Ascending aorta (tissue), 2 donors: ENCODE results near the gene PTGFRN. TPM values are rescaled to one million over a fixed set of nuclear protein-coding genes. Genes with fewer than 3 reads are reported as not detected.

ENCODE experiments used
- DNase-seq, 2 donors: peaks; one replicate each; pipeline ENCODE4 v3.0.0-alpha.2; 2019; ENCODE audit warnings: low spot score in 2 of 2
- H3K27ac ChIP-seq, 2 donors: fragments of 200-600 bp; sonication (generic); one replicate each; pipeline ENCODE4 v1.5.1; 2016 to 2017; ENCODE audit warnings: mild to moderate bottlenecking in 1 of 2
- H3K27me3 ChIP-seq: fragments of 200-600 bp; sonication (generic); one replicate; pipeline ENCODE4 v1.5.1; 2017
- H3K36me3 ChIP-seq, 2 donors: fragments of 200-600 bp; sonication (generic); one replicate each; pipeline ENCODE4 v1.5.1; 2016
- H3K4me1 ChIP-seq, 2 donors: fragments of 200-600 bp; sonication (generic); one replicate each; pipeline ENCODE4 v1.5.1; 2016 to 2017; ENCODE audit warnings: mild to moderate bottlenecking in 1 of 2
- H3K4me3 ChIP-seq, 2 donors: fragments of 200-600 bp; sonication (generic); one replicate each; pipeline ENCODE4 v1.5.1; 2016 to 2017; ENCODE audit warnings: mild to moderate bottlenecking in 1 of 2
- H3K9me3 ChIP-seq, 2 donors: fragments of 200-600 bp; sonication (generic); one replicate each; pipeline ENCODE4 v1.5.1; 2016
- intact Hi-C: fragments of 100-400 bp; cut with DNase I; formaldehyde crosslinking; loops from one replicate; pipeline ENCODE4 v1.15.1; 2023
- total RNA-seq: library from RNA; depleted of rRNA; stranded (reverse); fragments of >200 nt; gene quantifications from one replicate; pipeline ENCODE4 v1.1.0, GENCODE V29; 2016
- TF ChIP-seq, protein P1 (sequence below), 3 experiments: fragments of 200-600 bp in 2 of 3; fragments of 450-650 bp in 1 of 3; sonication (generic) in 2 of 3; IDR thresholded peaks; one replicate each; pipeline ENCODE4 v1.5.1; 2016 to 2019; ENCODE audit warnings: antibody characterized with exemption in 3 of 3, mild to moderate bottlenecking in 1 of 3, moderate library complexity in 1 of 3

The PTGFRN gene
- total RNA-seq, 1 donor from 2014 or later: 11.2 TPM

DNA sequence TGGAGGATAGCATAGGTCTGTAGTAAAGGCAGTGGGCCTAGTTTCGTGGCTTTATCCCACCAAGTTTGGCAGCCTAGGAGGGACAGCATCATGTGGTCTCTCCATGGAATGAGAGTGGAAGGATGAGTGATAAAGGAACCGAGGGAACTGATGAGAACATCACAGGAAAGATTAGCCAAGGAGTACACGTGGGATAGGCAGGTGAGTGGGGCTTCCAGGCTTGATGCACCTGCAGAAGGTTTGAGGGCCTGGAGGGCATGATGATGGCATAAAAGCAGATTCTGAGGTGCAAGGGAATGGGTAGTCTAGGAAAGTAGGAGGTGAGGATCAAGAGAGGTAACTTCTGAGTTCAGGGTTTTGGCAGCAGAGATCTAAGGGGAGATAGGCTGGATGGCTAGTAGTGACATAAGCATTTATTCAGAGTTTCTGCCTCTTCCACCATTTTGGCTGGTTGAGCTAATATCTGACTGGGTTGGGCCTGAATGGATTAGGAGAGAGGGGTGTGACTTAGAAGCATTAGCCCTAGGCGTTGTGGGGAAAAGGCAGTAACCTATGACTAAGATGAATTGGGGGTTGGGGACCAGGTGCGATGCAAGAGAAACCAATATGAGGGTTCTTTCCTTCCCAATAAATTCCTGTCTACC, 9.1 kb downstream of the PTGFRN start:
- Histone ChIP-seq H3K27me3 (no peaks in the 10 kb centered on the region), H3K36me3 (no peaks in the 10 kb centered on the region), H3K27ac (no peak overlapping the region), H3K4me1 (peaks cover 0 to 4% of the 10 kb centered on the region in 2 donors), H3K9me3 (no peaks in the 10 kb centered on the region), H3K4me3 (no peak overlapping the region)
- TF ChIP-seq, protein P1, sequence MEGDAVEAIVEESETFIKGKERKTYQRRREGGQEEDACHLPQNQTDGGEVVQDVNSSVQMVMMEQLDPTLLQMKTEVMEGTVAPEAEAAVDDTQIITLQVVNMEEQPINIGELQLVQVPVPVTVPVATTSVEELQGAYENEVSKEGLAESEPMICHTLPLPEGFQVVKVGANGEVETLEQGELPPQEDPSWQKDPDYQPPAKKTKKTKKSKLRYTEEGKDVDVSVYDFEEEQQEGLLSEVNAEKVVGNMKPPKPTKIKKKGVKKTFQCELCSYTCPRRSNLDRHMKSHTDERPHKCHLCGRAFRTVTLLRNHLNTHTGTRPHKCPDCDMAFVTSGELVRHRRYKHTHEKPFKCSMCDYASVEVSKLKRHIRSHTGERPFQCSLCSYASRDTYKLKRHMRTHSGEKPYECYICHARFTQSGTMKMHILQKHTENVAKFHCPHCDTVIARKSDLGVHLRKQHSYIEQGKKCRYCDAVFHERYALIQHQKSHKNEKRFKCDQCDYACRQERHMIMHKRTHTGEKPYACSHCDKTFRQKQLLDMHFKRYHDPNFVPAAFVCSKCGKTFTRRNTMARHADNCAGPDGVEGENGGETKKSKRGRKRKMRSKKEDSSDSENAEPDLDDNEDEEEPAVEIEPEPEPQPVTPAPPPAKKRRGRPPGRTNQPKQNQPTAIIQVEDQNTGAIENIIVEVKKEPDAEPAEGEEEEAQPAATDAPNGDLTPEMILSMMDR (IDR thresholded peaks at IDR 0.05): no peak
- DNase-seq: no peak
- intact Hi-C loops: no loop called here

- H3K27me3 ChIP-seq: no peaks in the 10 kb centered on the region
- H3K36me3 ChIP-seq: no peaks in the 10 kb centered on the region
- intact Hi-C loops: no loop called here
- no peaks in the 10 kb centered on the region for H3K9me3 ChIP-seq
- TF ChIP-seq, protein P1 (IDR thresholded peaks at IDR 0.05): no peak
- H3K4me3 ChIP-seq: no peak overlapping the region
- no peak overlapping the region for H3K27ac ChIP-seq
- H3K4me1 ChIP-seq: peaks cover 0 to 4% of the 10 kb centered on the region in 2 donors
- peak in 1 of 2 donors; percentile 21 for DNase-seq
Measured at GRCh38 chr1:116919802-116920201, 10.1 kb downstream of the PTGFRN start.

DNA sequence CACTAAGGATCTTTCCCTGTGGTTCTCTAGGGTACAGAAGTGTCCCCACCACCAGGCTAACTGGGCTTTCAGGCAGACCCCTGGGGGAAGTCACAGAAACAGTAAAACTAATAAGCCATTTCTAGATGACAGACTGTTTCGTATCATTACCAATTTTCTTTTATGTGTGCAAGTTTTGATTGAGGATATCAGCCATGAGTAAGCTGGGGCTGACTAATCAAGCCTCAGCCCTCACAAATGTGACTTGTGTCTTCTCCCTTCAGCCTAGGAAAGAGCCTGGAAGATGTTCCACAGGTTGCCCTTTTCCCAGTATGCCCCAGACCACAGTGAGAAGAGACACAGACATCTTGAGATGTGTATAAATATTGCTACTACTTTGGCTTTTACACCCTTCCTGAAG, 10.5 kb downstream of the PTGFRN start:
- Histone ChIP-seq H3K27ac (no peak overlapping the region), H3K9me3 (no peaks in the 10 kb centered on the region), H3K27me3 (no peaks in the 10 kb centered on the region), H3K36me3 (no peaks in the 10 kb centered on the region), H3K4me3 (no peak overlapping the region), H3K4me1 (peaks cover 0 to 2% of the 10 kb centered on the region in 2 donors)
- intact Hi-C loops: no loop called here
- TF ChIP-seq, protein P1 (IDR thresholded peaks at IDR 0.05): no peak
- DNase-seq: peak in 1 of 2 donors; percentile 0

DNA sequence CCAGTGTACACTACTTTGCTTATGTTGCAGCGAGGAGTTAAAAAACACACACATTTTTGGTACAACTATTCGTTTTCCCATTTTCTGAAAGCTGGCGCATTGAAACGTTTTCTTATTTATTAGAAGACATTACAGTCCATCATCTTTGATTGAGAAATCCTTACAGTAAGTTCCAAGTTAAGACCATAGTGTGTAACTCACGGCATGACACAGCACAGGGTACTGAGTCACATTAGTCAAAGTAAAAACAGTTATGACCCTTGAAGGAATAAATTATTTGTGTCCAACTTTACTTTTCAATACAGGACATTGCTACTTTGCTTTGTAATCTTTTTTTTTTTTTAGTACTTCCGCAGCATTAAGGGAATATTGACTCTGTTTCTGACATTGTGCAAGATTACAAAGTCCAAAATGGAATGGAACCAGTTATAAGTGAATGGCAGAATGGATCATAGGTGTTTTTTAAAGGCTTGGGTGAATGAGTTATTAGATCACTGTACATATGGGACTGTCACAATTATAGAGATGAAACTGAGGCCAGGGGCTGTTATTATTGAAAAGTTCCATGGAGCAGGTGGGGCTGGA, 11.7 kb downstream of the PTGFRN start:
- H3K9me3 ChIP-seq: no peaks in the 10 kb centered on the region
- no peak overlapping the region for H3K27ac ChIP-seq
- H3K4me3 ChIP-seq: no peak overlapping the region
- TF ChIP-seq, protein P1 (IDR thresholded peaks at IDR 0.05): no peak
- no peak for DNase-seq
- H3K36me3 ChIP-seq: no peaks in the 10 kb centered on the region
- H3K4me1 ChIP-seq: no peaks in the 10 kb centered on the region
- intact Hi-C loops: no loop called here
- no peaks in the 10 kb centered on the region for H3K27me3 ChIP-seq

GRCh38 chr1:116921937-116922336, 12.2 kb downstream of the PTGFRN start:
- intact Hi-C loops: no loop called here
- H3K4me3 ChIP-seq: no peak overlapping the region
- no peaks in the 10 kb centered on the region for H3K9me3 ChIP-seq
- TF ChIP-seq, protein P1 (IDR thresholded peaks at IDR 0.05): no peak
- no peaks in the 10 kb centered on the region for H3K4me1 ChIP-seq
- no peaks in the 10 kb centered on the region for H3K36me3 ChIP-seq
- DNase-seq: peak in 1 of 2 donors; percentile 24
- H3K27ac ChIP-seq: no peak overlapping the region
- no peaks in the 10 kb centered on the region for H3K27me3 ChIP-seq
